ENCODE data around the gene FBXL17. TPM values are rescaled to one million over a fixed set of nuclear protein-coding genes. Genes with fewer than 3 reads are reported as not detected.

FBXL17 gene
- total and polyA plus RNA-seq, 2 of the 4 experiments (the other 2 are of a cell fraction) = 3.9 to 8.1 TPM

- no peak overlapping the region for H3K18ac ChIP-seq (ENCODE audit: low read depth, low read length)
- no peak overlapping the region for H3K4me2 ChIP-seq (ENCODE audit: low read depth, low read length)
- ChIA-PET POLR2A (ENCODE audit: unreplicated experiment) (no interaction called here), CTCF (no interaction called here)
- H3K27ac ChIP-seq (ENCODE audit: insufficient read depth, low read length) = no peak overlapping the region
- WGBS, 2 experiments (ENCODE audit: extremely low coverage in 2 of 2, insufficient read length in 1 of 2) = no CpG with 5 or more reads among the region's 3 CpGs
- H2AK5ac ChIP-seq (ENCODE audit: low read depth, low read length) = no peak overlapping the region
- H3K36me3 ChIP-seq (ENCODE audit: control insufficient read depth, insufficient read depth, low read length) = no peaks in the 10 kb centered on the region
- H2BK20ac ChIP-seq (ENCODE audit: low read depth, low read length) = no peak overlapping the region
- no peak overlapping the region for H4K91ac ChIP-seq (ENCODE audit: insufficient read depth, low read depth, low read length)
- in situ Hi-C loops (cut with MboI; ENCODE audit: low sequenced_read_pairs) (no loop called here), intact Hi-C loops (cut with micrococcal nuclease) (no loop called here), dilution Hi-C loops (cut with HindIII; ENCODE audit: low sequenced_read_pairs, unreplicated experiment) (no loop called here)
- no TSS peak for BruUV-seq (replicated peaks)
- H3K23ac ChIP-seq (ENCODE audit: low read depth, low read length) = no peak overlapping the region
- H3K14ac ChIP-seq (replicated peaks; ENCODE audit: low read depth, low read length) = no peak overlapping the region
- no peak overlapping the region for H2BK5ac ChIP-seq (ENCODE audit: low read depth, low read length, poor library complexity, severe bottlenecking)
- H3K79me1 ChIP-seq (ENCODE audit: low read depth in 1 of 2, low read length in 2 of 2) = no peaks in the 10 kb centered on the region
- H4K20me1 ChIP-seq (ENCODE audit: insufficient read depth, low read length) = no peaks in the 10 kb centered on the region
- H4K8ac ChIP-seq (ENCODE audit: low read depth in 2 of 2, low read length in 2 of 2) = no peak overlapping the region
- no peak overlapping the region for H3K9ac ChIP-seq (ENCODE audit: low read depth, low read length)
- DNase-seq (no peak), ATAC-seq (ENCODE audit: low read depth) (no peak)
- H2AFZ ChIP-seq (replicated peaks; ENCODE audit: low read length, poor library complexity) = no peak overlapping the region
- no peak overlapping the region for H3K56ac ChIP-seq (ENCODE audit: extremely low read depth, insufficient read depth, low read length)
- no peak overlapping the region for H2AK9ac ChIP-seq (replicated peaks; ENCODE audit: low read depth, low read length, poor library complexity)
- H2BK120ac ChIP-seq (ENCODE audit: low read depth, low read length) = no peak overlapping the region
- H2BK15ac ChIP-seq (ENCODE audit: low read depth, low read length) = no peak overlapping the region
- no peak overlapping the region for H3K4ac ChIP-seq (ENCODE audit: low read depth, low read length)
- no peaks in the 10 kb centered on the region for H3K9me1 ChIP-seq (ENCODE audit: insufficient read depth, low read length)
- no peak overlapping the region for H4K5ac ChIP-seq (ENCODE audit: low read depth, low read length)
- H3K4me3 ChIP-seq (ENCODE audit: insufficient read depth, low read depth, low read length) = no peak overlapping the region
- no peaks in the 10 kb centered on the region for H3K4me1 ChIP-seq (ENCODE audit: control insufficient read depth, insufficient read depth, low read length)
- TF ChIP-seq FOS (IDR thresholded peaks at IDR 0.05; ENCODE audit: low read depth, low read length) (no peak), CTCF (conservative IDR thresholded peaks at IDR 0.05; ENCODE audit: low read depth, low read length) (no peak), ELK1 (IDR thresholded peaks at IDR 0.05; ENCODE audit: borderline replicate concordance, low read depth, low read length) (no peak), MAZ (IDR thresholded peaks at IDR 0.05; ENCODE audit: borderline replicate concordance, low read depth, low read length) (no peak), MAFK (IDR thresholded peaks at IDR 0.05; ENCODE audit: low read depth, low read length) (no peak), USF2 (IDR thresholded peaks at IDR 0.05; ENCODE audit: low read depth, low read length) (no peak), RCOR1 (IDR thresholded peaks at IDR 0.05; ENCODE audit: insufficient replicate concordance, low read length) (no peak), NFE2L2 (IDR thresholded peaks at IDR 0.05; ENCODE audit: low read depth, low read length) (no peak), RAD21 (IDR thresholded peaks at IDR 0.05; ENCODE audit: low read length) (no peak), CEBPB (IDR thresholded peaks at IDR 0.05; ENCODE audit: low read depth, low read length) (no peak), RFX5 (IDR thresholded peaks at IDR 0.05; ENCODE audit: low read depth, low read length) (no peak), BHLHE40 (IDR thresholded peaks at IDR 0.05; ENCODE audit: low read depth, low read length) (no peak), MXI1 (IDR thresholded peaks at IDR 0.05; ENCODE audit: borderline replicate concordance, low read depth, low read length) (no peak), POLR2A (IDR thresholded peaks at IDR 0.05; ENCODE audit: low read depth, low read length) (no peak), SMC3 (IDR thresholded peaks at IDR 0.05; ENCODE audit: low read depth, low read length) (no peak), CHD1 (IDR thresholded peaks at IDR 0.05; ENCODE audit: low read depth, low read length) (no peak)
- no peaks in the 10 kb centered on the region for H3K9me3 ChIP-seq (ENCODE audit: control insufficient read depth, insufficient read depth, low read length)
- H3K27me3 ChIP-seq (ENCODE audit: control insufficient read depth, insufficient read depth, low read length) = no peaks in the 10 kb centered on the region
Measured at GRCh38 chr5:108311682-108312081, 70.2 kb downstream of the FBXL17 start.

Measured in IMR-90 (cell line).